NCI-H774 (cell line): ENCODE results near the gene FAM24A.

ENCODE experiments used
- DNase-seq: peaks from one replicate; lab custom pipeline; 2025; lab: John Stamatoyannopoulos, UW

The FAM24A gene

DNA sequence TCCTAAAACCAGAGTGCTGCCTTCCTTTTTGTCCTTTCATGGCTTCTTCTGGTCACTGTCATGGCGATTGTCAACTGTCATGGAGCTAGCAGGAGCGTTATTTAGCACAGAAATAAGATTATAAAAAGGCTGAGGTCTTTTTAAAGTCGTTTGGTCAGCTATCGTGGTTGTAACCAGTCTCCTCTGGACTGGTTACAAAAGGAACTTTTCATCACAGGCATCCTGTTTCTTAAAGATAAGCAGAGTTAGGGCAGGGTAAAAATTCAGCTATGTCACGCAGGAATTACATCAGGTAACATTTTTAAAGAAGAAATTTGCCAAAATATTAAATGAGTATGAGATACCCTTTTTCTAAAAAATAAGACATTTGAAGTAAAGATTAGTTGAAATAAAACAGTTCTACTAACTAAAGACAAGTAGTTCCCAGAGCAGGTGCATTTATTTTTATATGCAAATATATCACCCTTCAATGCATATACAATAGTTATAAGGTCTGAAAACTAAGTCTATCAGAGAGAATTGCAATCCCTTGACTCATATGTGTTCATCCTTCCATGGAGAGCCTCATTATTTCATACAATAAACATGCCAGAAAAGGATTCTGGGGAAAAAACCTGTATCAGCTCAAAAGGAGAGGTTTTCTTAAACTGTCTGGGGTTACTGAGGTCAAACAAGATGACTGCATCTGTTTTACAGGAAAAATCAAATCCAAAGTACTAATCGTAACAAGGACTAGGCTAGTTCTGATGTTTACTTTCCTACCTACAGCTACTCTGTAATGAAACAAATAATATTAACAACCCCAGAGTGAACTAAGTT lies 20.9 kb downstream of the FAM24A start:
- no peak for DNase-seq

DNA sequence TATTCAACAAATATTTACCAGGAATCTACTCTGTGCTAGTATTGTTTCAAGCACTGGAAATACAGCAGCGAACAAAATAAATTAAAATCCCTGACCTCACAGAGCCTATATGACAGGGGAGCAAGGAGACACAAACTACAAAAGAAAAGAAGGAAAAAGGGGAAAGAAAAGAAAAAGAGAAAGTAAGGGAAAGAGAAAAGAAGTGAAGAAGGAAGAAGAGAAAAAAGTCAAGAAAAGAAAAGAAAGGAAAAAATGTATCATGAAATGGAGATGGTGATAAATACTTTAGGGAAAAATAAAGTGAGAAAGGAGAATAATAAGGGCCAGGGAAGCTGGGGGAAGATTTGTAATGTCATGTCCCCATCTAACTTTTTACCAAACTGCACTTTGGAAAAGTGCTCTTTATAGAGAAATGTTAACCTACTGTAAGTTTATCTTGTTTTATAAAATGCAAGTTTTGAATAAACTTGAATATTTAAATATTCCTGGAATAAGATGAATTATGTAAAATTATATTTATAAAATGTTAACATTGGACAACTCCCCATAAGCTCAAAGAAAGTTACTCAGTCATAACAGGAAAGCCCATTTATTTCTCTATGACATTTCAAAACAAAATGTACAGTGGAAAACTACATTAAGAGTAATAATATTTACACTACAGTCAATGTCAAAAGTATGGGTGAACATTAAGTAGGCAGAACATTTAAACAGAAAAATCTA lies 28.9 kb downstream of the FAM24A start:
- DNase-seq: no peak

GRCh38 chr10:122939856-122940543 lies 29.6 kb downstream of the FAM24A start:
- no peak for DNase-seq

DNA sequence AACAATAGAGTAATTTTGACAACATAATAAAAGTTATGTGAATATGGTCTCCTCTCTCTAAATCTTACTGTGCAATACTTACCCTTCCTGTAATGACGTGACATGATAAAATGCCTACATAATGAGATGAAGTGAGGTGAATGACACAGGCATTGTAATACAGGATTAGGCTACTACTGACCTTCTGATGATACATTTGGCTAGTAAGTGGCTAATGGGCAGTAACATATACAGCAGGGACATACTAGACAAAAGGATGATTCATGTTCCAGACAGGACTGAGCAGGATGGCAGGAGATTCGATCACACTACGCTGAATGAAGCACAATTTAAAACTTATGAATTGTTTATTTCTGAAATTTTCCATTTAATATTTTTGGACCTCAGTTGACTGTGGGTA lies 38.9 kb downstream of the FAM24A start:
- DNase-seq: no peak

GRCh38 chr10:122953902-122954730 lies 43.7 kb downstream of the FAM24A start, which contains the start of gene C10orf88:
Gene C10orf88, minus strand, starts transcription at chr10:122954227. Its CDS starts 49 bp downstream, at chr10:122954178.
- DNase-seq: peak; percentile 84

DNA sequence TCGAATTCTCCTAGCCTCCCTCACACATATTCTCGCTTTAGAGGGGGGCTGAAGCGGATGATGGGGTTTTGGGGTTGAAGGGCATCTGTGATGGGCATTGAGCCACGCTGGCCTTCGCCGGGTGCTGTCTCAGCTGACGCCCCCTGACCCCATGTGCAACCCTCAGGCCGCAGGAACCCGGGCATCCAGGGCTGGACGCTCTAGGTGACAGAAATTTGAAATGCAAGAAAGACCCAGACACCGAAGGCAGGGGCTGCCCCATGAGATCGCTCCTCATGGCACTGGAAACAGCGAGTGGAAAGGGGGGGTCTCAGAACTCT lies 44.3 kb downstream of the FAM24A start:
- DNase-seq: no peak

DNA sequence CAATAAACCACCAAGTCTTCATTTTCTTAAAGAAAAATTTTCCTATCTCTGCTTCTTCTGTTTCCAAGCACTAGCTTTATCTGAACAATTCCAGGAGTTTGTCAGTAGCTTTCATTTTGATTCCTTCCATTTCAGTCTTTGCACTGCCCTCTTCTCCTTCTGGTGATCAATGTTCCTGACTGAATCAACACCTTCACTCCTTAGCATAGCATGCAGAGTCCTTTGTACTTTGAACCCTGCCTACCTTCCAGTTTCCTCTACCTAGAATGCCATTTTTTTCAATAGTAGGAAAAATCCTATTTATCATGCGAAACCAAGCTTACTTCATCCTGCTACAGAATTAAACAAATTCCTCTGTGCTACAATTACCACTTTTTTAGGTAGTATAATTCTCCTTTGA lies 45.5 kb downstream of the FAM24A start:
- no peak for DNase-seq

DNA sequence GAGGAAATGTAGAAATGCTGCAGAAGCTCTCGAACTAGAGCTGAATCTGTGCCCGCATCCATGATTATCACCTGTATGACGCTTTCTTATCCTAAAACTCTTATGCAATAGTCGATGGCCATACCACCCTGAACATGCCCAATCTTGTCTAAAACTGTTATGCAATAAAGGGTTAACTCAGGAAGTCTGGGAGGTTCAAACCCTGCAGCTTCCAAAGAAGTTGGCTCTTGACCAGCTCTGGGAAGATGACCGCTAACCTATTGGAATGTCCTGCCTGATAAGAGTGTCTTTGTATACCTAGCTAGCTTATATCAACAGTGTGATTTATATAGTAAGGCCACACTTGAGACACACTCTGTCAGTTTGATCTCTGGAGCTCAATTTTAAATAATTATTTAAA lies 47.1 kb downstream of the FAM24A start:
- no peak for DNase-seq

GRCh38 chr10:122962405-122962804 lies 52.0 kb downstream of the FAM24A start:
- no peak for DNase-seq
